H1 (cell line): Measurements from ENCODE around the gene RAB36. TPM values are rescaled to one million over a fixed set of nuclear protein-coding genes. Genes with fewer than 3 reads are reported as not detected.

ENCODE experiments used
- CTCF ChIA-PET: fragments of 300-600 bp; sonication (Branson Sonifier 250); formaldehyde crosslinking; loops from one replicate; lab custom pipeline; 2021; ENCODE audit not compliant: partially characterized antibody; lab: Charles Lee
- POLR2A ChIA-PET: fragments of 300-600 bp; sonication (Branson Sonifier 250); formaldehyde crosslinking; loops from one replicate; lab custom pipeline; 2021; ENCODE audit warnings: inconsistent platforms; ENCODE audit not compliant: partially characterized antibody; lab: Charles Lee
- DNase-seq, 2 experiments: peaks; one replicate each; pipeline versions ENCODE4 v3.0.0 to v3.0.0-alpha.2; 2010 to 2022; ENCODE audit warnings: low spot score in 2 of 2, low read depth in 1 of 2, mixed read lengths in 1 of 2
- FAIRE-seq: peaks from 2 replicates; lab custom pipeline; 2011; peaks lifted over from hg19 to GRCh38; lab: Jason Lieb, UNC
- H2AFZ ChIP-seq: 2 replicates; pipeline ENCODE4 v1.8.1; 2012; ENCODE audit warnings: low read length, inconsistent platforms
- H2AK5ac ChIP-seq: 2 replicates; pipeline ENCODE4 v1.6.1; 2013; ENCODE audit warnings: low read depth, low read length
- H2BK120ac ChIP-seq: replicated peaks from 2 replicates; pipeline ENCODE3; 2013; ENCODE audit warnings: low read depth, low read length, inconsistent platforms
- H2BK12ac ChIP-seq: 2 replicates; pipeline ENCODE4 v1.6.1; 2013; ENCODE audit warnings: low read depth, low read length
- H2BK15ac ChIP-seq: 2 replicates; pipeline ENCODE4 v1.6.1; 2013; ENCODE audit warnings: low read length
- H2BK20ac ChIP-seq: 2 replicates; pipeline ENCODE4 v1.6.1; 2013; ENCODE audit warnings: low read length
- H2BK5ac ChIP-seq: 2 replicates; pipeline ENCODE4 v1.6.1; 2013; ENCODE audit warnings: low read depth, low read length
- H3K14ac ChIP-seq: 2 replicates; pipeline ENCODE4 v1.6.1; 2013; ENCODE audit warnings: inconsistent platforms; ENCODE audit not compliant: insufficient read length
- H3K18ac ChIP-seq: 2 replicates; pipeline ENCODE4 v1.6.1; 2013; ENCODE audit warnings: low read length; ENCODE audit errors: extremely low read depth
- H3K23ac ChIP-seq: 2 replicates; pipeline ENCODE4 v1.6.1; 2013; ENCODE audit warnings: inconsistent platforms; ENCODE audit not compliant: insufficient read length
- H3K23me2 ChIP-seq: 2 replicates; pipeline ENCODE4 v1.6.1; 2013; ENCODE audit warnings: low read depth, low read length
- H3K27ac ChIP-seq: 2 replicates; pipeline ENCODE4 v1.6.1; 2011; ENCODE audit warnings: low read depth, low read length, inconsistent platforms
- H3K27me3 ChIP-seq, 4 experiments: replicated peaks in 1 of 4; 1 replicate in 1 of 4; 2 replicates in 3 of 4; pipeline versions ENCODE4 v1.6.1 to v1.8.1; 2011 to 2013; ENCODE audit warnings: low read length in 3 of 4, mild to moderate bottlenecking in 3 of 4, inconsistent platforms in 2 of 4, mixed read lengths in 2 of 4, moderate library complexity in 1 of 4; ENCODE audit not compliant: control insufficient read depth in 3 of 4, insufficient read depth in 3 of 4; ENCODE audit errors: extremely low read depth in 1 of 4
- H3K36me3 ChIP-seq, 4 experiments: 2 replicates each; pipeline versions ENCODE4 v1.6.1 to v1.8.1; 2011 to 2013; ENCODE audit warnings: mild to moderate bottlenecking in 4 of 4, low read length in 3 of 4, moderate library complexity in 2 of 4, control low read depth in 1 of 4, inconsistent platforms in 1 of 4; ENCODE audit not compliant: insufficient read depth in 4 of 4, control insufficient read depth in 2 of 4
- H3K4ac ChIP-seq: replicated peaks from 2 replicates; pipeline ENCODE3; 2013; ENCODE audit warnings: low read length, low read depth, mixed read lengths, inconsistent platforms; ENCODE audit not compliant: insufficient read length
- H3K4me1 ChIP-seq, 4 experiments: replicated peaks in 1 of 4; 1 replicate in 1 of 4; 2 replicates in 3 of 4; pipeline versions ENCODE4 v1.6.1 to v1.8.1; 2011 to 2013; ENCODE audit warnings: low read length in 3 of 4, inconsistent platforms in 2 of 4, mixed read lengths in 1 of 4; ENCODE audit not compliant: insufficient read depth in 4 of 4, control insufficient read depth in 3 of 4
- H3K4me2 ChIP-seq, 2 experiments: 2 replicates each; pipeline versions ENCODE4 v1.6.1 to v1.8.1; 2011 to 2013; ENCODE audit warnings: low read depth in 2 of 2, low read length in 2 of 2, control low read depth in 1 of 2, inconsistent platforms in 1 of 2, mild to moderate bottlenecking in 1 of 2; ENCODE audit not compliant: insufficient read depth in 1 of 2
- H3K4me3 ChIP-seq, 4 experiments: fragments of 200-600, 300-600 bp in 1 of 4; sonication (generic), shearing (Covaris generic), sonication (Bioruptor Twin) in 1 of 4; 2 replicates each; pipeline versions ENCODE4 v1.5.1 to v1.8.1; 2011 to 2016; ENCODE audit warnings: low read length in 4 of 4, low read depth in 3 of 4, control low read depth in 2 of 4, inconsistent platforms in 2 of 4, mild to moderate bottlenecking in 2 of 4, mixed read lengths in 1 of 4, moderate library complexity in 1 of 4; ENCODE audit not compliant: insufficient read depth in 2 of 4; ENCODE audit errors: extremely low read depth in 1 of 4
- H3K56ac ChIP-seq: replicated peaks from 2 replicates; pipeline ENCODE3; 2013; ENCODE audit warnings: low read depth, mild to moderate bottlenecking, mixed read lengths, low read length, inconsistent platforms; ENCODE audit not compliant: insufficient read length
- H3K79me1 ChIP-seq: 2 replicates; pipeline ENCODE4 v1.6.1; 2013; ENCODE audit warnings: low read depth, low read length, control low read depth
- H3K79me2 ChIP-seq, 2 experiments: 2 replicates each; pipeline versions ENCODE4 v1.6.1 to v1.8.1; 2012 to 2013; ENCODE audit warnings: low read length in 2 of 2, mild to moderate bottlenecking in 2 of 2, inconsistent platforms in 1 of 2; ENCODE audit not compliant: insufficient read depth in 2 of 2, control insufficient read depth in 1 of 2
- H3K9ac ChIP-seq, 4 experiments: replicated peaks in 1 of 4; 1 replicate in 1 of 4; 2 replicates in 3 of 4; pipeline versions ENCODE4 v1.6.1 to v1.8.1; 2011 to 2013; ENCODE audit warnings: low read depth in 3 of 4, low read length in 3 of 4, control low read depth in 2 of 4, mild to moderate bottlenecking in 2 of 4, moderate library complexity in 2 of 4, inconsistent platforms in 1 of 4; ENCODE audit errors: extremely low read depth in 1 of 4
- H3K9me3 ChIP-seq, 2 experiments: 2 replicates each; pipeline versions ENCODE4 v1.6.1 to v1.8.1; 2012 to 2013; ENCODE audit warnings: mild to moderate bottlenecking in 2 of 2, moderate library complexity in 2 of 2, control low read depth in 1 of 2, inconsistent platforms in 1 of 2, low read depth in 1 of 2, low read length in 1 of 2, mixed read lengths in 1 of 2; ENCODE audit not compliant: insufficient read depth in 2 of 2
- H4K20me1 ChIP-seq, 2 experiments: replicated peaks in 1 of 2; 2 replicates each; pipeline versions ENCODE3 to v1.8.1; 2011 to 2013; ENCODE audit warnings: inconsistent platforms in 2 of 2, low read length in 2 of 2, mild to moderate bottlenecking in 1 of 2; ENCODE audit not compliant: insufficient read depth in 2 of 2, control insufficient read depth in 1 of 2
- H4K5ac ChIP-seq: 2 replicates; pipeline ENCODE4 v1.6.1; 2013; ENCODE audit warnings: low read length, low read depth, mixed read lengths, inconsistent platforms; ENCODE audit not compliant: insufficient read length
- H4K8ac ChIP-seq: 2 replicates; pipeline ENCODE4 v1.8.0; 2013; ENCODE audit warnings: mild to moderate bottlenecking, moderate library complexity, low read length, inconsistent platforms; ENCODE audit not compliant: insufficient read depth; ENCODE audit errors: extremely low read depth
- H4K91ac ChIP-seq: replicated peaks from 2 replicates; pipeline ENCODE3; 2013; ENCODE audit warnings: low read length, mixed read lengths, inconsistent platforms; ENCODE audit not compliant: insufficient read length
- CBX8 ChIP-seq: fragments of 300-800, 300-1000 bp; sonication (generic); IDR thresholded peaks from 2 replicates; pipeline ENCODE4 v1.7.1; 2016; ENCODE audit warnings: low read depth, low read length, borderline replicate concordance
- EP300 ChIP-seq, 2 experiments: IDR thresholded peaks; 1 replicate in 1 of 2; 2 replicates in 1 of 2; pipeline ENCODE4 v1.6.1; 2011 to 2012; ENCODE audit warnings: low read depth in 2 of 2, low read length in 2 of 2, mild to moderate bottlenecking in 2 of 2, borderline replicate concordance in 1 of 2, inconsistent platforms in 1 of 2, moderate library complexity in 1 of 2
- GABPA ChIP-seq: IDR thresholded peaks from 2 replicates; pipeline ENCODE4 v1.6.1; 2011; ENCODE audit warnings: mild to moderate bottlenecking, low read length, moderate library complexity, borderline replicate concordance; ENCODE audit not compliant: insufficient read depth
- KDM1A ChIP-seq: fragments of 200-600, 300-600 bp; sonication (generic); IDR thresholded peaks from 2 replicates; pipeline ENCODE4 v1.7.1; 2016; ENCODE audit warnings: mild to moderate bottlenecking, low read length, borderline replicate concordance
- KDM5A ChIP-seq: fragments of 200-600 bp; IDR thresholded peaks from 2 replicates; pipeline ENCODE4 v1.7.1; 2012; ENCODE audit warnings: mild to moderate bottlenecking, low read length, inconsistent platforms, mixed read lengths
- MAX ChIP-seq: IDR thresholded peaks from 2 replicates; pipeline ENCODE4 v1.6.1; 2012; ENCODE audit warnings: inconsistent platforms
- RBBP5 ChIP-seq: IDR thresholded peaks from 2 replicates; pipeline ENCODE4 v1.7.1; 2012; ENCODE audit warnings: low read depth, mild to moderate bottlenecking, inconsistent platforms, low read length, moderate library complexity, borderline replicate concordance
- SP1 ChIP-seq: IDR thresholded peaks from 2 replicates; pipeline ENCODE4 v1.6.1; 2011; ENCODE audit warnings: low read depth, low read length
- TCF12 ChIP-seq: IDR thresholded peaks from 2 replicates; pipeline ENCODE4 v1.6.1; 2011; ENCODE audit warnings: low read depth, mild to moderate bottlenecking, low read length
- WGBS, 2 experiments: shearing (Covaris generic) in 1 of 2; methylation state at CpG; one replicate each; pipeline versions ENCODE4 v1.1.6 to v1.1.7; 2013 to 2015; ENCODE audit warnings: low lambda C conversion rate in 2 of 2, mixed read lengths in 2 of 2, inconsistent platforms in 1 of 2, low coverage in 1 of 2, missing lambda C conversion rate in 1 of 2; ENCODE audit not compliant: insufficient replicate concordance in 2 of 2, insufficient coverage in 1 of 2, insufficient read length in 1 of 2; ENCODE audit errors: extremely low coverage in 1 of 2, missing lambda C conversion rate in 1 of 2; 5-methylcytosine and 5-hydroxymethylcytosine counted together
- polyA plus RNA-seq, 7 experiments: library from polyadenylated mRNA; depleted of rRNA in 3 of 7; stranded (reverse) in 5 of 7; unstranded in 2 of 7; fragments of >200 nt in 5 of 7; fragments of 200-250 nt in 2 of 7; gene quantifications; 1 replicate in 5 of 7; 2 replicates in 1 of 7; 4 replicates in 1 of 7; pipeline versions ENCODE4 v1.2.1 to v1.2.3, GENCODE V29; 2011 to 2013; ENCODE audit warnings: missing spikeins in 2 of 7, mixed read lengths in 2 of 7
- total RNA-seq: library from RNA; stranded (reverse); fragmentation: NEBNext Ultra II Directional; extraction: Animal tissue kit (Norgen Biotek cat#: 25700); gene quantifications from 2 replicates; pipeline ENCODE4 v1.2.1, GENCODE V29; 2021

RAB36 gene
- total and polyA plus RNA-seq, 2 of the 8 experiments (the other 6 are each of a cell fraction or from before 2014, with no cell fraction given), result 1.0 to 1.5 TPM

DNA sequence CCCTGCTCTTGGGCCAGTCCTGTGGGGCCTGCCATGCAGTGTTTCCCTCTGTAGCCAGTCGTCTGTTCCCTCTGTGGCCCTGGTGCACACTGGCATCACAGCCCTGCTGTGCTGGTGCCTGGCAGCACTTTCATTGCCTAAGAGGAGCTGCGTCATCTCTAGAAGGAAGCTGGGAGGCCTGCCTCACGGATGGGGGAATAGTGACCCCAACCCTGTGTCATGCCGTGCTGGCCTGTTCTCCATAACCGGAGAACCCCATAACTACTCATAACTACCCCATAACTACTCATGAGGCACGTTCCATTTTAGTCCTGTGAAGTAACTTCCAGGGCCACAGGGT is 14.0 kb downstream of the RAB36 start:
- FAIRE-seq, result no peak
- Histone ChIP-seq H3K23me2 (0 out of 2 replicates have a peak, but pooled peaks cover 2% of the 10 kb centered on the region), H3K27ac (no peak overlapping the region), H3K14ac (no peak overlapping the region), H2BK20ac (0 out of 2 replicates have a peak overlapping the region, but pooled peaks have one; percentile 10), H3K4ac (no peak overlapping the region), H3K9ac (no peak overlapping the region), H3K18ac (no peak overlapping the region; the same call in 1 of the 2 replicates), H3K56ac (no peak overlapping the region), H3K23ac (no peak overlapping the region), H3K4me1 (peaks cover 0 to 15% (median 6%) of the 10 kb centered on the region in 4 experiments; a peak in 4 of 7 replicates), H3K4me3 (no peak overlapping the region), H4K91ac (no peak overlapping the region), H4K8ac (no peak overlapping the region), H2AK5ac (0 out of 2 replicates have a peak overlapping the region, but pooled peaks have one; percentile 33), H2BK15ac (peak overlapping the region; percentile 81; the same call in 1 of the 2 replicates), H3K27me3 (no peaks in the 10 kb centered on the region), H3K4me2 (no peak overlapping the region), H2BK12ac (no peak overlapping the region), H3K9me3 (no peaks in the 10 kb centered on the region), H2AFZ (no peak overlapping the region), H4K20me1 (no peaks in the 10 kb centered on the region), H3K79me2 (no peaks in the 10 kb centered on the region), H3K79me1 (no peaks in the 10 kb centered on the region), H2BK120ac (no peak overlapping the region), H3K36me3 (no peaks in the 10 kb centered on the region), H4K5ac (no peak overlapping the region), H2BK5ac (no peak overlapping the region)
- no peak for DNase-seq
- ChIA-PET POLR2A (no interaction called here), CTCF (interaction anchor here (1.0 to 1.4 kb wide), 4 partner anchors 12 to 133 kb away, joined by 3 to 4 read pairs (median 4); no protein-coding TSS in a partner anchor)
- WGBS, 2 experiments, result 91% methylated on average over 6 of the region's 6 CpGs; no CpG with 5 or more reads in 1 of the 2 experiments
- TF ChIP-seq GABPA (no peak), KDM5A (no peak), SP1 (no peak), MAX (no peak), KDM1A (no peak), CBX8 (no peak), TCF12 (no peak), RBBP5 (no peak), EP300 (IDR thresholded peaks at IDR 0.05; ENCODE audit: borderline replicate concordance in 1 of 2, low read depth in 2 of 2, low read length in 2 of 2) (no peak)
